Endothelial cell of umbilical vein (primary cell): ENCODE measurements around the gene ZNF414. TPM values are rescaled to one million over a fixed set of nuclear protein-coding genes. Genes with fewer than 3 reads are reported as not detected.

Experiments
- BruUV-seq: library from RNA; stranded (reverse); fragments of 400-500 nt; replicated peaks from 2 replicates; lab custom pipeline; 2021; lab: Mats Ljungman, UMichigan
- CTCF ChIA-PET: fragments of 300-600, 350-600 bp; sonication (Branson Sonifier 250); formaldehyde crosslinking; loops from one replicate; lab custom pipeline; 2021; ENCODE audit warnings: antibody characterized with exemption, inconsistent platforms; lab: Charles Lee
- POLR2A ChIA-PET: fragments of 300-600, 350-600 bp; sonication (Branson Sonifier 250); formaldehyde crosslinking; loops from one replicate; lab custom pipeline; 2021; ENCODE audit warnings: antibody characterized with exemption, inconsistent platforms; lab: Charles Lee
- DNase-seq: peaks from one replicate; pipeline ENCODE4 v3.0.0-alpha.2; 2011; ENCODE audit warnings: low read depth, low spot score
- FAIRE-seq: peaks from 2 replicates; lab custom pipeline; 2011; peaks lifted over from hg19 to GRCh38; lab: Jason Lieb, UNC
- H2AFZ ChIP-seq: 2 replicates; pipeline ENCODE4 v1.6.0; 2012; ENCODE audit warnings: low read depth, low read length, control low read depth, inconsistent platforms
- H3K27ac ChIP-seq: 2 replicates; pipeline ENCODE4 v1.5.1; 2011; ENCODE audit warnings: low read depth, mild to moderate bottlenecking, control low read depth, low read length, moderate library complexity; ENCODE audit not compliant: insufficient read depth
- H3K27me3 ChIP-seq, 2 experiments: 2 replicates each; pipeline versions ENCODE4 v1.6.0 to v1.6.1; 2011; ENCODE audit warnings: low read length in 2 of 2, mixed read lengths in 1 of 2; ENCODE audit not compliant: control insufficient read depth in 2 of 2, insufficient read depth in 2 of 2
- H3K36me3 ChIP-seq, 2 experiments: 2 replicates in 1 of 2; 3 replicates in 1 of 2; pipeline ENCODE4 v1.5.1; 2011; ENCODE audit warnings: low read length in 2 of 2, mild to moderate bottlenecking in 1 of 2, moderate library complexity in 1 of 2; ENCODE audit not compliant: control insufficient read depth in 2 of 2, insufficient read depth in 2 of 2; ENCODE audit errors: extremely low read depth in 1 of 2
- H3K4me1 ChIP-seq: 3 replicates; pipeline ENCODE4 v1.5.1; 2011; ENCODE audit warnings: mild to moderate bottlenecking, low read length; ENCODE audit not compliant: control insufficient read depth, insufficient read depth; ENCODE audit errors: extremely low read depth
- H3K4me2 ChIP-seq: 2 replicates; pipeline ENCODE4 v1.6.1; 2011; ENCODE audit warnings: low read length, control low read depth, mixed read lengths; ENCODE audit not compliant: insufficient read depth
- H3K4me3 ChIP-seq, 3 experiments: fragments of 200-600 bp in 1 of 3; sonication (generic), shearing (Covaris generic) in 1 of 3; replicated peaks in 1 of 3; 2 replicates each; pipeline ENCODE4 v1.5.1; 2011 to 2016; ENCODE audit warnings: control low read depth in 3 of 3, low read length in 3 of 3, mild to moderate bottlenecking in 2 of 3, inconsistent platforms in 1 of 3, low read depth in 1 of 3, moderate library complexity in 1 of 3; ENCODE audit not compliant: insufficient read depth in 1 of 3
- H3K79me2 ChIP-seq: 2 replicates; pipeline ENCODE4 v1.6.0; 2012; ENCODE audit warnings: low read length, inconsistent platforms; ENCODE audit not compliant: control insufficient read depth, insufficient read depth
- H3K9ac ChIP-seq: replicated peaks from 2 replicates; pipeline ENCODE3; 2011; ENCODE audit warnings: low read length, control low read depth; ENCODE audit not compliant: insufficient read depth; ENCODE audit errors: extremely low read depth
- H3K9me1 ChIP-seq: replicated peaks from 3 replicates; pipeline ENCODE4 v1.6.0; 2011; ENCODE audit warnings: mild to moderate bottlenecking, low read length; ENCODE audit not compliant: control insufficient read depth, insufficient read depth; ENCODE audit errors: extremely low read depth
- H3K9me3 ChIP-seq: replicated peaks from 2 replicates; pipeline ENCODE4 v1.5.1; 2012; ENCODE audit warnings: low read length, inconsistent platforms; ENCODE audit not compliant: control insufficient read depth, insufficient read depth
- H4K20me1 ChIP-seq: replicated peaks from 2 replicates; pipeline ENCODE3; 2011; ENCODE audit warnings: mild to moderate bottlenecking, low read length; ENCODE audit not compliant: control insufficient read depth, insufficient read depth; ENCODE audit errors: extremely low read depth
- EZH2 ChIP-seq: IDR thresholded peaks from 2 replicates; pipeline ENCODE4 v1.6.1; 2012; ENCODE audit warnings: borderline replicate concordance, low read depth, mild to moderate bottlenecking, moderate library complexity, low read length, inconsistent platforms; ENCODE audit not compliant: severe bottlenecking
- FOS ChIP-seq: IDR thresholded peaks from 2 replicates; pipeline ENCODE4 v1.6.1; 2011; ENCODE audit warnings: mild to moderate bottlenecking, low read length, moderate library complexity, borderline replicate concordance; ENCODE audit not compliant: insufficient read depth
- GATA2 ChIP-seq: IDR thresholded peaks from 2 replicates; pipeline ENCODE4 v1.7.0; 2011; ENCODE audit warnings: low read depth, mild to moderate bottlenecking, moderate library complexity, mixed read lengths, low read length; ENCODE audit not compliant: insufficient read length, insufficient read depth
- JUN ChIP-seq: IDR thresholded peaks from 2 replicates; pipeline ENCODE4 v1.6.1; 2011; ENCODE audit warnings: borderline replicate concordance, low read depth; ENCODE audit not compliant: insufficient read length, insufficient read depth
- MYC ChIP-seq: IDR thresholded peaks from one replicate; pipeline ENCODE4 v1.6.1; 2011; ENCODE audit warnings: mild to moderate bottlenecking, low read depth, low read length
- POLR2A ChIP-seq: IDR thresholded peaks from 2 replicates; pipeline ENCODE4 v1.6.1; 2012; ENCODE audit warnings: low read depth, mild to moderate bottlenecking, control low read depth, low read length
- POLR2AphosphoS5 ChIP-seq: IDR thresholded peaks from 2 replicates; pipeline ENCODE4 v1.6.1; 2012; ENCODE audit warnings: low read depth, mild to moderate bottlenecking, control low read depth, low read length, moderate library complexity; ENCODE audit not compliant: insufficient read depth
- dilution Hi-C: fragments of 300-500 bp; cut with MboI; formaldehyde crosslinking; loops from one replicate; pipeline ENCODE4 v1.15.0; 2019; ENCODE audit warnings: low sequenced_read_pairs; ENCODE audit not compliant: extremely low pct_ligation_motif_present
- intact Hi-C: fragments of 100-400 bp; cut with micrococcal nuclease; formaldehyde crosslinking; loops from one replicate; pipeline ENCODE4 v1.10.0; 2022
- polyA plus RNA-seq, 4 experiments: library from polyadenylated mRNA; depleted of rRNA in 3 of 4; stranded (reverse) in 3 of 4; unstranded in 1 of 4; fragments of >200 nt; gene quantifications; 2 replicates each; pipeline versions ENCODE4 v1.2.1 to v1.2.3, GENCODE V29; 2011 to 2012; ENCODE audit warnings: missing spikeins in 1 of 4
- total RNA-seq: library from RNA; stranded (reverse); gene quantifications from 2 replicates; pipeline ENCODE4 v1.2.3, GENCODE V29; 2021
- TF ChIP-seq, protein P1 (sequence below), 2 donors: IDR thresholded peaks; 1 replicate in 1 of 2; 2 replicates in 1 of 2; pipeline ENCODE4 v1.5.1; 2011; ENCODE audit warnings: low read length in 2 of 2, mild to moderate bottlenecking in 2 of 2, moderate library complexity in 2 of 2, control low read depth in 1 of 2, inconsistent platforms in 1 of 2, low read depth in 1 of 2; ENCODE audit not compliant: insufficient read depth in 1 of 2; ENCODE audit errors: extremely low read depth in 1 of 2
- TF ChIP-seq, protein P2 (sequence below): IDR thresholded peaks from 2 replicates; pipeline ENCODE4 v1.6.1; 2011; ENCODE audit not compliant: insufficient read depth, insufficient read length

ZNF414 gene
- total and polyA plus RNA-seq, 2 donors (not counting 3 experiments of a cell fraction or from before 2014, with no cell fraction given): 11.6 to 20.6 TPM

DNA sequence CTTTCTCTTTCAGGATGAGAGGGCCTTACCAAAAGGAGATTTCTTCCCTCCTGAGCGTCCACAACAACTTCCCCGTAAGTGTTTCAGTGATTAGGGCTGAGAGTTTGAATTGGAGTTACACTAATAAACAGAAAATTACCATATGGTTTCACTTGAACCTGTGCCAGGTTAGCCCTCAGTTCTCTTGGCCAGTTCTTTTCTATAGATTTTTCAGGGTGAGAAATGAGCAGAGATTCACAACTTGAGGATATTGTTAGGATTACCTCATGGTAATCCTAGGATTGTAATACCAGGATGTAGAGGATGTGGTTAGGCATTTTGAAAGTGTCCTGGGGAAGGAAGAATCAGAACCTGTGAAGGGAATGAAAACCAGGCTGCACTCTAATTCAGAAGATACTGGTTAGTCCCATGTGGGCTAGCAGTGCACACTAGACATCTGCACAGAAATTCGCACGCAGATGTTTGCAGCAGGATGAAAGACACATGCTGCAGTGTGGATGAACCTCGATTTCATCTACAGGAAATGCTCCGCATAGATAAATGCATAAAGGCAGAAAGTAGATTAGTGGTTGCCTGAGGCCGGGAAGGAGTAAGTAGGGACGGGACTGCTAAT, 45.1 kb downstream of the ZNF414 start:
- FAIRE-seq: no peak
- peaks cover 5% of the 10 kb centered on the region for H4K20me1 ChIP-seq
- H3K9ac ChIP-seq: no peak overlapping the region

More for the DNA sequence above, 45.1 kb downstream of the ZNF414 start:
- H3K27ac ChIP-seq: no peak overlapping the region
- H3K4me1 ChIP-seq: no peaks in the 10 kb centered on the region
- H3K79me2 ChIP-seq: peaks cover 60% of the 10 kb centered on the region
- TF ChIP-seq POLR2A: no peak
- no peak for TF ChIP-seq GATA2
- no peak for TF ChIP-seq EZH2
- TF ChIP-seq, protein P1, sequence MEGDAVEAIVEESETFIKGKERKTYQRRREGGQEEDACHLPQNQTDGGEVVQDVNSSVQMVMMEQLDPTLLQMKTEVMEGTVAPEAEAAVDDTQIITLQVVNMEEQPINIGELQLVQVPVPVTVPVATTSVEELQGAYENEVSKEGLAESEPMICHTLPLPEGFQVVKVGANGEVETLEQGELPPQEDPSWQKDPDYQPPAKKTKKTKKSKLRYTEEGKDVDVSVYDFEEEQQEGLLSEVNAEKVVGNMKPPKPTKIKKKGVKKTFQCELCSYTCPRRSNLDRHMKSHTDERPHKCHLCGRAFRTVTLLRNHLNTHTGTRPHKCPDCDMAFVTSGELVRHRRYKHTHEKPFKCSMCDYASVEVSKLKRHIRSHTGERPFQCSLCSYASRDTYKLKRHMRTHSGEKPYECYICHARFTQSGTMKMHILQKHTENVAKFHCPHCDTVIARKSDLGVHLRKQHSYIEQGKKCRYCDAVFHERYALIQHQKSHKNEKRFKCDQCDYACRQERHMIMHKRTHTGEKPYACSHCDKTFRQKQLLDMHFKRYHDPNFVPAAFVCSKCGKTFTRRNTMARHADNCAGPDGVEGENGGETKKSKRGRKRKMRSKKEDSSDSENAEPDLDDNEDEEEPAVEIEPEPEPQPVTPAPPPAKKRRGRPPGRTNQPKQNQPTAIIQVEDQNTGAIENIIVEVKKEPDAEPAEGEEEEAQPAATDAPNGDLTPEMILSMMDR (IDR thresholded peaks at IDR 0.05; ENCODE audit: extremely low read depth in 1 of 2, insufficient read depth in 1 of 2, low read depth in 1 of 2, low read length in 2 of 2): no peak
- TF ChIP-seq, protein P2, sequence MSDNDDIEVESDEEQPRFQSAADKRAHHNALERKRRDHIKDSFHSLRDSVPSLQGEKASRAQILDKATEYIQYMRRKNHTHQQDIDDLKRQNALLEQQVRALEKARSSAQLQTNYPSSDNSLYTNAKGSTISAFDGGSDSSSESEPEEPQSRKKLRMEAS: no peak
- no peak for TF ChIP-seq MYC
- no peak for TF ChIP-seq JUN
- TF ChIP-seq FOS: no peak
- no peak for TF ChIP-seq POLR2AphosphoS5
- no TSS peak for BruUV-seq
- no peaks in the 10 kb centered on the region for H3K9me1 ChIP-seq
- no peaks in the 10 kb centered on the region for H3K27me3 ChIP-seq
- H2AFZ ChIP-seq: no peak overlapping the region
- no peak for DNase-seq
- dilution Hi-C loops: no loop called here
- no peak overlapping the region for H3K4me2 ChIP-seq
- peaks cover 55 to 59% of the 10 kb centered on the region in 2 experiments for H3K36me3 ChIP-seq
- CTCF ChIA-PET: no interaction called here
- intact Hi-C loops: no loop called here
- no peak overlapping the region for H3K4me3 ChIP-seq
- POLR2A ChIA-PET: no interaction called here
- no peaks in the 10 kb centered on the region for H3K9me3 ChIP-seq
